Measurements from ENCODE around the gene DCANP1.
A peak's percentile ranks its signal among the peaks of the same experiment; 100 is the strongest.

Gene DCANP1

GRCh38 chr5:135405082-135405481, 42.1 kb downstream of the DCANP1 start:
- DNase-seq = no peak

GRCh38 chr5:135402031-135402430, 45.1 kb downstream of the DCANP1 start:
- no peak for DNase-seq

- DNase-seq = peak; percentile 43
These were observed 46.3 kb downstream of the DCANP1 start for GRCh38 chr5:135400866-135401265.

GRCh38 chr5:135399794-135400542, 47.2 kb downstream of the DCANP1 start:
- DNase-seq = peak; percentile 21

GRCh38 chr5:135398855-135399793, 48.0 kb downstream of the DCANP1 start, which contains the start of gene MACROH2A1:
TSS of gene MACROH2A1 (minus strand) at chr5:135399231. CDS start at chr5:135389093, 10,138 bp downstream.
- DNase-seq = peak; percentile 32

- DNase-seq = no peak
These were observed 48.8 kb downstream of the DCANP1 start for GRCh38 chr5:135398160-135398854.

- DNase-seq = no peak
These were observed 50.1 kb downstream of the DCANP1 start for GRCh38 chr5:135397084-135397483.

GRCh38 chr5:135396459-135397055, 50.6 kb downstream of the DCANP1 start:
- DNase-seq = no peak

- no peak for DNase-seq
These were observed 51.3 kb downstream of the DCANP1 start for GRCh38 chr5:135395866-135396265.

- DNase-seq = no peak
These were observed 51.7 kb downstream of the DCANP1 start for GRCh38 chr5:135395451-135395850.

All from NCI-H2227 treated with DMSO at 0.1 percent for 48 hours (cell line).